ENCODE data around the gene FOXK1. TPM values are rescaled to one million over a fixed set of nuclear protein-coding genes. Genes with fewer than 3 reads are reported as not detected.
A peak's percentile ranks its signal among the peaks of the same experiment; 100 is the strongest.

FOXK1 gene
- total RNA-seq, 5 donors from 2014 or later (not counting 1 experiment from before 2014, with no cell fraction given) = 63.9 to 79.7 (median 74.2) TPM

- H3K4me3 Mint-ChIP-seq = peak overlapping the region; percentile 98
- no peak for ATAC-seq (replicated peaks in 1 of 4)
- no peak overlapping the region for H3K4me3 ChIP-seq (ENCODE audit: control insufficient read depth in 1 of 2, extremely low read depth in 1 of 2, low read length in 1 of 2)
- H3K27me3 ChIP-seq (replicated peaks in 1 of 2; ENCODE audit: control insufficient read depth in 2 of 2, extremely low read depth in 1 of 2, insufficient read depth in 2 of 2, low read length in 1 of 2) = no peaks in the 10 kb centered on the region
- peaks cover 0 to 2% of the 10 kb centered on the region in 2 donors for H3K27me3 Mint-ChIP-seq
- ChIA-PET POLR2A (interaction anchor here (0.5 to 1.1 kb wide), 3 partner anchors 27 to 1669 kb away, joined by 4 to 8 read pairs (median 8); no protein-coding TSS in a partner anchor), CTCF (no interaction called here)
- no peaks in the 10 kb centered on the region for H3K9me3 ChIP-seq
- WGBS (ENCODE audit: insufficient coverage) = 95% methylated on average over 8 of the region's 12 CpGs
- H3K9me3 Mint-ChIP-seq = no peaks in the 10 kb centered on the region
- peaks cover 3 to 4% of the 10 kb centered on the region in 2 donors for H3K36me3 ChIP-seq (ENCODE audit: control insufficient read depth in 2 of 2, extremely low read depth in 1 of 2, insufficient read depth in 1 of 2, low read length in 1 of 2)
- no peak overlapping the region for H3K27ac ChIP-seq (ENCODE audit: low read length)
- H3K4me1 ChIP-seq (ENCODE audit: control insufficient read depth in 1 of 2, extremely low read depth in 1 of 2, insufficient read depth in 2 of 2, low read length in 2 of 2) = peaks cover 16 to 36% of the 10 kb centered on the region in 2 experiments
- peaks cover 51 to 56% (median 52%) of the 10 kb centered on the region in 3 donors for H3K4me1 Mint-ChIP-seq
- H3K27ac Mint-ChIP-seq = peak overlapping the region; percentile 97 to 99
- peaks cover 9% of the 10 kb centered on the region for H3K36me3 Mint-ChIP-seq
- no peak for DNase-seq
Observed at GRCh38 chr7:4774007-4774406, 91.9 kb downstream of the FOXK1 start.

- peak overlapping the region; percentile 98 for H3K4me3 Mint-ChIP-seq
- Histone ChIP-seq H3K4me1 (ENCODE audit: control insufficient read depth in 1 of 2, extremely low read depth in 1 of 2, insufficient read depth in 2 of 2, low read length in 2 of 2) (peaks cover 16 to 36% of the 10 kb centered on the region in 2 experiments), H3K27ac (ENCODE audit: low read length) (peak overlapping the region; percentile 95), H3K27me3 (replicated peaks in 1 of 2; ENCODE audit: control insufficient read depth in 2 of 2, extremely low read depth in 1 of 2, insufficient read depth in 2 of 2, low read length in 1 of 2) (no peaks in the 10 kb centered on the region), H3K36me3 (ENCODE audit: control insufficient read depth in 2 of 2, extremely low read depth in 1 of 2, insufficient read depth in 1 of 2, low read length in 1 of 2) (peaks cover 3 to 5% of the 10 kb centered on the region in 2 donors), H3K9me3 (no peaks in the 10 kb centered on the region), H3K4me3 (ENCODE audit: control insufficient read depth in 1 of 2, extremely low read depth in 1 of 2, low read length in 1 of 2) (peak overlapping the region; percentile 91 to 94)
- peaks cover 0 to 2% of the 10 kb centered on the region in 2 donors for H3K27me3 Mint-ChIP-seq
- no peaks in the 10 kb centered on the region for H3K9me3 Mint-ChIP-seq
- ChIA-PET CTCF (interaction anchor here (0.6 to 2.1 kb wide), 5 partner anchors 17 to 199 kb away, joined by 4 to 13 read pairs (median 8); no protein-coding TSS in a partner anchor), POLR2A (interaction anchor here (0.5 to 1.5 kb wide), 4 partner anchors 24 to 1669 kb away, joined by 3 to 8 read pairs (median 4); no protein-coding TSS in a partner anchor)
- H3K36me3 Mint-ChIP-seq = peaks cover 9% of the 10 kb centered on the region
- peaks cover 49 to 56% (median 51%) of the 10 kb centered on the region in 3 donors for H3K4me1 Mint-ChIP-seq
- WGBS (ENCODE audit: insufficient coverage) = 20% methylated on average over 20 of the region's 24 CpGs
- peak in 13 of 35 experiments; percentile 12 to 42 (median 26) for DNase-seq
- H3K27ac Mint-ChIP-seq = peak overlapping the region; percentile 97 to 99
- peak; percentile 12 to 30 (median 23) for ATAC-seq (replicated peaks in 1 of 4)
Observed at GRCh38 chr7:4774658-4775249, 92.7 kb downstream of the FOXK1 start.

GRCh38 chr7:4775250-4775847 is 93.3 kb downstream of the FOXK1 start, which contains the start of gene AP5Z1:
AP5Z1 (plus strand) TSS chr7:4775623; CDS start chr7:4775716, 93 bp downstream.
- Histone ChIP-seq H3K4me3 (ENCODE audit: control insufficient read depth in 1 of 2, extremely low read depth in 1 of 2, low read length in 1 of 2) (peak within 1 kb of the TSS; percentile 91 to 94), H3K9me3 (no peaks in the 10 kb centered on the region), H3K4me1 (ENCODE audit: control insufficient read depth in 1 of 2, extremely low read depth in 1 of 2, insufficient read depth in 2 of 2, low read length in 2 of 2) (peaks cover 16 to 36% of the 10 kb centered on the region in 2 experiments), H3K27me3 (replicated peaks in 1 of 2; ENCODE audit: control insufficient read depth in 2 of 2, extremely low read depth in 1 of 2, insufficient read depth in 2 of 2, low read length in 1 of 2) (no peaks in the 10 kb centered on the region), H3K36me3 (ENCODE audit: control insufficient read depth in 2 of 2, extremely low read depth in 1 of 2, insufficient read depth in 1 of 2, low read length in 1 of 2) (peaks cover 3 to 10% of the 10 kb centered on the region in 2 donors), H3K27ac (ENCODE audit: low read length) (peak within 1 kb of the TSS; percentile 95)
- Mint-ChIP-seq H3K27me3 (peaks cover 0 to 2% of the 10 kb centered on the region in 2 donors), H3K9me3 (no peaks in the 10 kb centered on the region), H3K27ac (peak within 1 kb of the TSS; percentile 97 to 99), H3K36me3 (peaks cover 9% of the 10 kb centered on the region), H3K4me3 (peak within 1 kb of the TSS; percentile 98), H3K4me1 (peaks cover 48 to 56% (median 50%) of the 10 kb centered on the region in 3 donors)
- ChIA-PET CTCF (interaction anchor here (0.5 to 2.1 kb wide), 6 partner anchors 16 to 199 kb away, joined by 4 to 13 read pairs (median 6); no protein-coding TSS in a partner anchor), POLR2A (interaction anchor here (0.6 to 1.5 kb wide), 4 partner anchors 25 to 367 kb away, joined by 3 to 5 read pairs (median 4); no protein-coding TSS in a partner anchor)
- DNase-seq (peak; percentile 82 to 98 (median 95)), ATAC-seq (replicated peaks in 1 of 4) (peak; percentile 91 to 93 (median 92))
- under 1% methylated on average over 54 of the region's 55 CpGs for WGBS (ENCODE audit: insufficient coverage)

- H3K27me3 ChIP-seq (replicated peaks in 1 of 2; ENCODE audit: control insufficient read depth in 2 of 2, extremely low read depth in 1 of 2, insufficient read depth in 2 of 2, low read length in 1 of 2) = no peaks in the 10 kb centered on the region
Observed at GRCh38 chr7:4775848-4776623, 93.9 kb downstream of the FOXK1 start.

GRCh38 chr7:4779118-4779517 is 97.0 kb downstream of the FOXK1 start:
- Mint-ChIP-seq H3K4me3 (no peak overlapping the region), H3K36me3 (peaks cover 22% of the 10 kb centered on the region), H3K4me1 (peaks cover 42 to 47% (median 45%) of the 10 kb centered on the region in 3 donors), H3K27me3 (peaks cover 0 to 2% of the 10 kb centered on the region in 2 donors), H3K27ac (no peak overlapping the region), H3K9me3 (no peaks in the 10 kb centered on the region)
- Histone ChIP-seq H3K27me3 (replicated peaks in 1 of 2; ENCODE audit: control insufficient read depth in 2 of 2, extremely low read depth in 1 of 2, insufficient read depth in 2 of 2, low read length in 1 of 2) (no peaks in the 10 kb centered on the region), H3K4me1 (ENCODE audit: control insufficient read depth in 1 of 2, extremely low read depth in 1 of 2, insufficient read depth in 2 of 2, low read length in 2 of 2) (peaks cover 16 to 34% of the 10 kb centered on the region in 2 experiments), H3K27ac (ENCODE audit: low read length) (no peak overlapping the region), H3K4me3 (ENCODE audit: control insufficient read depth in 1 of 2, extremely low read depth in 1 of 2, low read length in 1 of 2) (no peak overlapping the region), H3K36me3 (ENCODE audit: control insufficient read depth in 2 of 2, extremely low read depth in 1 of 2, insufficient read depth in 1 of 2, low read length in 1 of 2) (peaks cover 21 to 45% of the 10 kb centered on the region in 2 donors), H3K9me3 (no peaks in the 10 kb centered on the region)
- ATAC-seq (replicated peaks in 1 of 4) = no peak
- ChIA-PET POLR2A (no interaction called here), CTCF (interaction anchor here in 1 of 2 donors (1.1 kb wide), 1 partner anchor 195 kb away, joined by 3 read pairs; no protein-coding TSS in a partner anchor)
- no peak for DNase-seq
- WGBS (ENCODE audit: insufficient coverage) = no CpG with 5 or more reads among the region's 5 CpGs

More at GRCh38 chr7:4775848-4776623, 93.9 kb downstream of the FOXK1 start:
- Mint-ChIP-seq H3K4me1 (peaks cover 48 to 50% (median 50%) of the 10 kb centered on the region in 3 donors), H3K27ac (peak overlapping the region; percentile 97 to 99), H3K27me3 (peaks cover 0 to 2% of the 10 kb centered on the region in 2 donors), H3K4me3 (peak overlapping the region; percentile 98), H3K9me3 (no peaks in the 10 kb centered on the region), H3K36me3 (peaks cover 12% of the 10 kb centered on the region)
- peak; percentile 28 to 56 (median 54) for ATAC-seq (replicated peaks in 1 of 4)
- POLR2A ChIA-PET = interaction anchor here (0.6 to 1.5 kb wide), 5 partner anchors 25 to 367 kb away, joined by 3 to 5 read pairs (median 3); no protein-coding TSS in a partner anchor
- Histone ChIP-seq H3K27ac (ENCODE audit: low read length) (peak overlapping the region; percentile 95), H3K4me1 (ENCODE audit: control insufficient read depth in 1 of 2, extremely low read depth in 1 of 2, insufficient read depth in 2 of 2, low read length in 2 of 2) (peaks cover 16 to 36% of the 10 kb centered on the region in 2 experiments), H3K36me3 (ENCODE audit: control insufficient read depth in 2 of 2, extremely low read depth in 1 of 2, insufficient read depth in 1 of 2, low read length in 1 of 2) (peaks cover 7 to 15% of the 10 kb centered on the region in 2 donors), H3K9me3 (no peaks in the 10 kb centered on the region), H3K4me3 (ENCODE audit: control insufficient read depth in 1 of 2, extremely low read depth in 1 of 2, low read length in 1 of 2) (peak overlapping the region; percentile 91 to 94)
- CTCF ChIA-PET = interaction anchor here (0.5 to 2.1 kb wide), 8 partner anchors 16 to 901 kb away, joined by 3 to 13 read pairs (median 4); no protein-coding TSS in a partner anchor
- 2% methylated on average over 15 of the region's 32 CpGs for WGBS (ENCODE audit: insufficient coverage)
- peak in 31 of 35 experiments; percentile 34 to 71 (median 51) for DNase-seq

Measured in T-cell (primary cell).